Panc1 (cell line): ENCODE measurements around the gene CGNL1. TPM values are rescaled to one million over a fixed set of nuclear protein-coding genes. Genes with fewer than 3 reads are reported as not detected.
A peak's percentile ranks its signal among the peaks of the same experiment; 100 is the strongest.

ENCODE experiments used
- ATAC-seq: fragments of 200-7000 bp; cut with Tn5 transposase; 2 replicates; pipeline ENCODE4 v1.9.1; 2020; ENCODE audit warnings: mild to moderate bottlenecking, moderate library complexity
- BruUV-seq: library from RNA; stranded (reverse); fragments of 400-500 nt; replicated peaks from 2 replicates; lab custom pipeline; 2021; lab: Mats Ljungman, UMichigan
- CTCF ChIA-PET: fragments of 300-600 bp; sonication (Branson Sonifier 250); formaldehyde crosslinking; loops from one replicate; lab custom pipeline; 2022; ENCODE audit warnings: antibody characterized with exemption; lab: Charles Lee
- POLR2A ChIA-PET: fragments of 300-600 bp; sonication (Branson Sonifier 250); formaldehyde crosslinking; loops from one replicate; lab custom pipeline; 2022; ENCODE audit warnings: antibody characterized with exemption; lab: Charles Lee
- DNase-seq: peaks from one replicate; pipeline ENCODE4 v3.0.0-alpha.2; 2010; ENCODE audit warnings: low read depth, low spot score
- H3K27ac ChIP-seq: 2 replicates; pipeline ENCODE4 v1.5.1; 2011; ENCODE audit warnings: mild to moderate bottlenecking, low read length, inconsistent platforms
- H3K27me3 ChIP-seq: fragments of 200-500 bp; sonication (Bioruptor generic); 2 replicates; pipeline ENCODE4 v1.6.0; 2014; ENCODE audit warnings: low read length, inconsistent platforms; ENCODE audit not compliant: control insufficient read depth, insufficient read depth
- H3K36me3 ChIP-seq: fragments of 200-500 bp; sonication (Bioruptor generic); 2 replicates; pipeline ENCODE4 v1.5.1; 2014; ENCODE audit warnings: inconsistent platforms, mild to moderate bottlenecking, low read length, moderate library complexity; ENCODE audit not compliant: control insufficient read depth, insufficient read depth
- H3K4me1 ChIP-seq: 2 replicates; pipeline ENCODE4 v1.5.1; 2011; ENCODE audit warnings: inconsistent platforms, mild to moderate bottlenecking, low read length, moderate library complexity; ENCODE audit not compliant: control insufficient read depth, insufficient read depth
- H3K4me3 ChIP-seq, 2 experiments: 2 replicates each; pipeline ENCODE4 v1.5.1; 2011 to 2012; ENCODE audit warnings: low read depth in 2 of 2, low read length in 2 of 2, mild to moderate bottlenecking in 2 of 2, inconsistent platforms in 1 of 2, moderate library complexity in 1 of 2
- H3K9me3 ChIP-seq: fragments of 200-500 bp; sonication (Bioruptor generic); 2 replicates; pipeline ENCODE4 v1.5.1; 2014; ENCODE audit warnings: low read depth, mild to moderate bottlenecking, inconsistent platforms, low read length, moderate library complexity; ENCODE audit not compliant: control insufficient read depth, insufficient read depth
- POLR2AphosphoS5 ChIP-seq: IDR thresholded peaks from 2 replicates; pipeline ENCODE4 v1.6.1; 2012; ENCODE audit warnings: mild to moderate bottlenecking, low read depth, low read length, moderate library complexity
- SIN3A ChIP-seq: IDR thresholded peaks from 2 replicates; pipeline ENCODE4 v1.6.1; 2012; ENCODE audit warnings: low read depth, mild to moderate bottlenecking, low read length, moderate library complexity, borderline replicate concordance; ENCODE audit not compliant: insufficient read depth
- TCF7L2 ChIP-seq: IDR thresholded peaks from 2 replicates; pipeline ENCODE4 v1.6.1; 2011; ENCODE audit warnings: mild to moderate bottlenecking, low read depth, low read length, inconsistent platforms
- in situ Hi-C: cut with HindIII; loops from 2 replicates; pipeline ENCODE4 v1.10.0; 2016; ENCODE audit warnings: low sequenced_read_pairs, low pct_unique_long_range_greater_than_20kb
- intact Hi-C: fragments of 100-400 bp; cut with micrococcal nuclease; formaldehyde crosslinking; loops from one replicate; pipeline ENCODE4 v1.10.0; 2022; ENCODE audit not compliant: unreplicated experiment
- total RNA-seq: library from RNA; stranded (reverse); gene quantifications from one replicate; pipeline ENCODE4 v1.2.1, GENCODE V29; 2021; ENCODE audit not compliant: unreplicated experiment
- TF ChIP-seq, protein P1 (sequence below), 2 experiments: IDR thresholded peaks; 2 replicates each; pipeline ENCODE4 v1.6.1; 2011 to 2012; ENCODE audit warnings: low read depth in 2 of 2, control low read depth in 1 of 2, low read length in 1 of 2, mild to moderate bottlenecking in 1 of 2, moderate library complexity in 1 of 2; ENCODE audit not compliant: insufficient read depth in 1 of 2
- TF ChIP-seq, protein P2 (sequence below): fragments of 450-650 bp; IDR thresholded peaks from 2 replicates; pipeline ENCODE4 v1.5.1; 2017; ENCODE audit warnings: mild to moderate bottlenecking

CGNL1 gene
- total RNA-seq, 1 experiment from 2014 or later, result 3.5 TPM

- BruUV-seq, result no TSS peak
- Histone ChIP-seq H3K36me3 (no peaks in the 10 kb centered on the region), H3K9me3 (no peaks in the 10 kb centered on the region), H3K27me3 (no peaks in the 10 kb centered on the region), H3K27ac (no peak overlapping the region), H3K4me3 (no peak overlapping the region), H3K4me1 (no peaks in the 10 kb centered on the region)
- no peak for ATAC-seq
- ChIA-PET POLR2A (interaction anchor here (0.5 kb wide), 1 partner anchor 89 kb away, joined by 4 read pairs; no protein-coding TSS in a partner anchor), CTCF (interaction anchor here (0.5 kb wide), 1 partner anchor 37 kb away, joined by 5 read pairs; no protein-coding TSS in a partner anchor)
- intact Hi-C loops, result no loop called here
- TF ChIP-seq SIN3A (no peak), POLR2AphosphoS5 (no peak), TCF7L2 (no peak)
- TF ChIP-seq, protein P1, sequence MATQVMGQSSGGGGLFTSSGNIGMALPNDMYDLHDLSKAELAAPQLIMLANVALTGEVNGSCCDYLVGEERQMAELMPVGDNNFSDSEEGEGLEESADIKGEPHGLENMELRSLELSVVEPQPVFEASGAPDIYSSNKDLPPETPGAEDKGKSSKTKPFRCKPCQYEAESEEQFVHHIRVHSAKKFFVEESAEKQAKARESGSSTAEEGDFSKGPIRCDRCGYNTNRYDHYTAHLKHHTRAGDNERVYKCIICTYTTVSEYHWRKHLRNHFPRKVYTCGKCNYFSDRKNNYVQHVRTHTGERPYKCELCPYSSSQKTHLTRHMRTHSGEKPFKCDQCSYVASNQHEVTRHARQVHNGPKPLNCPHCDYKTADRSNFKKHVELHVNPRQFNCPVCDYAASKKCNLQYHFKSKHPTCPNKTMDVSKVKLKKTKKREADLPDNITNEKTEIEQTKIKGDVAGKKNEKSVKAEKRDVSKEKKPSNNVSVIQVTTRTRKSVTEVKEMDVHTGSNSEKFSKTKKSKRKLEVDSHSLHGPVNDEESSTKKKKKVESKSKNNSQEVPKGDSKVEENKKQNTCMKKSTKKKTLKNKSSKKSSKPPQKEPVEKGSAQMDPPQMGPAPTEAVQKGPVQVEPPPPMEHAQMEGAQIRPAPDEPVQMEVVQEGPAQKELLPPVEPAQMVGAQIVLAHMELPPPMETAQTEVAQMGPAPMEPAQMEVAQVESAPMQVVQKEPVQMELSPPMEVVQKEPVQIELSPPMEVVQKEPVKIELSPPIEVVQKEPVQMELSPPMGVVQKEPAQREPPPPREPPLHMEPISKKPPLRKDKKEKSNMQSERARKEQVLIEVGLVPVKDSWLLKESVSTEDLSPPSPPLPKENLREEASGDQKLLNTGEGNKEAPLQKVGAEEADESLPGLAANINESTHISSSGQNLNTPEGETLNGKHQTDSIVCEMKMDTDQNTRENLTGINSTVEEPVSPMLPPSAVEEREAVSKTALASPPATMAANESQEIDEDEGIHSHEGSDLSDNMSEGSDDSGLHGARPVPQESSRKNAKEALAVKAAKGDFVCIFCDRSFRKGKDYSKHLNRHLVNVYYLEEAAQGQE (IDR thresholded peaks at IDR 0.05; ENCODE audit: insufficient read depth in 1 of 2, low read depth in 2 of 2, low read length in 1 of 2), result no peak
- TF ChIP-seq, protein P2, sequence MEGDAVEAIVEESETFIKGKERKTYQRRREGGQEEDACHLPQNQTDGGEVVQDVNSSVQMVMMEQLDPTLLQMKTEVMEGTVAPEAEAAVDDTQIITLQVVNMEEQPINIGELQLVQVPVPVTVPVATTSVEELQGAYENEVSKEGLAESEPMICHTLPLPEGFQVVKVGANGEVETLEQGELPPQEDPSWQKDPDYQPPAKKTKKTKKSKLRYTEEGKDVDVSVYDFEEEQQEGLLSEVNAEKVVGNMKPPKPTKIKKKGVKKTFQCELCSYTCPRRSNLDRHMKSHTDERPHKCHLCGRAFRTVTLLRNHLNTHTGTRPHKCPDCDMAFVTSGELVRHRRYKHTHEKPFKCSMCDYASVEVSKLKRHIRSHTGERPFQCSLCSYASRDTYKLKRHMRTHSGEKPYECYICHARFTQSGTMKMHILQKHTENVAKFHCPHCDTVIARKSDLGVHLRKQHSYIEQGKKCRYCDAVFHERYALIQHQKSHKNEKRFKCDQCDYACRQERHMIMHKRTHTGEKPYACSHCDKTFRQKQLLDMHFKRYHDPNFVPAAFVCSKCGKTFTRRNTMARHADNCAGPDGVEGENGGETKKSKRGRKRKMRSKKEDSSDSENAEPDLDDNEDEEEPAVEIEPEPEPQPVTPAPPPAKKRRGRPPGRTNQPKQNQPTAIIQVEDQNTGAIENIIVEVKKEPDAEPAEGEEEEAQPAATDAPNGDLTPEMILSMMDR, result no peak
- DNase-seq, result no peak
- in situ Hi-C loops, result no loop called here
Observed at GRCh38 chr15:57504599-57504940, 128.3 kb downstream of the CGNL1 start.

DNA sequence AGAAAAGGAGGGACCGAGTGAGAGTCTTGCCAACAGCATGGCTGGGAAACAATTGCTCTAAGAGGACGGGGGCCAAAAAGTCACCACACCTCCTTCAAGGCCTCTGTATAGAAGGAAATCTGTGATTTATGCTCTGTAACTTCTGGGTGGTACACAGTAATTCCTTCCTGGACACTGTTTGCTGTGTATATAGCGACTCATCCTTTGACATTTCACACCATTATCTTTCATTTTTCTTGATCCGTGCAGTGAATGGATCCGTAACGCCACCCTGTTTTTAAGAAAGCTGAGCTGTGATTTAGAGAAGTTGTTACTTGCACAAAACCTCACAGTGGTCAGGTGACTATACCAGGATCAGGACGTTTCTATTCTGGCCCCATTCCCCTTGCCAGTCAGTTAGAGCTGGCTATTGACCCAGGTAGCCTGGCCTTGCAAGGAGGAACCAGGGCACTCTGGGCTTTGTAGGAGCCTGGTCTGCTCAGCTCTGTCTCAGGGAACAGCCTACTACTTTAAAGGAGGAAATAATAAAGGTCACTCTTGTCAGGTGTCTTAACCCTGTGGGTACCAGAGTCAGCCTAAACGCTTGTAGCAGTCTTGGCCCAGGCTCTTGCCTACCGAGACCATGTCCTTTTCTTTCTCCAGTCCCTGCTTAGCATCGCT is 128.9 kb downstream of the CGNL1 start:
- POLR2A ChIA-PET, result no interaction called here
- BruUV-seq, result no TSS peak
- no peaks in the 10 kb centered on the region for H3K36me3 ChIP-seq
- H3K27ac ChIP-seq, result peak overlapping the region; percentile 17; the same call in 1 of the 2 replicates
- no peak overlapping the region for H3K4me3 ChIP-seq
- TF ChIP-seq TCF7L2, result no peak
- TF ChIP-seq, protein P1 (IDR thresholded peaks at IDR 0.05; ENCODE audit: insufficient read depth in 1 of 2, low read depth in 2 of 2, low read length in 1 of 2), result no peak
- TF ChIP-seq, protein P2, result no peak
- no peak for TF ChIP-seq POLR2AphosphoS5
- no peak for TF ChIP-seq SIN3A
- CTCF ChIA-PET, result no interaction called here
- DNase-seq (no peak), ATAC-seq (no peak)
- no peaks in the 10 kb centered on the region for H3K27me3 ChIP-seq
- H3K9me3 ChIP-seq, result no peaks in the 10 kb centered on the region
- intact Hi-C loops, result no loop called here
- in situ Hi-C loops, result no loop called here
- no peaks in the 10 kb centered on the region for H3K4me1 ChIP-seq
